Measurements from ENCODE around the gene DIP2B.

DNA sequence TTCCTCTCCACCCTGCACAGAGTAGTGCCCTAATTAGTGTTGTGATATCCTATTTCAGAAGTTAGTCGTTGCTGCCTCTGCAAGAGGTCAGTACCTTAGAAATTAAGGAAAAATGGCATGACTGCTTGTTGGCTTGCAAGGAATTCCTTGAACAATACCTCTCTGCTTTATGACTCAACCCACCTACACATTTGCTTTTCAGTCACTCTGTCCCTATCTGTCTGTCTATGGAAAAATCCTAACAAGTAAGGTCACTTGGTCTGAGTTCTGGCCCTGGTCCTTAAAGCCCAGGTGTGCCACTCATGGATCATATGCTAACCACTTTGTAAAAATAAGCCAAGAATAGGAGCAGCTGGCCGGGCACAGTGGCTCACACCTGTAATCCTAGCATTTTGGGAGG lies 142.7 kb downstream of the DIP2B start:
- no peak for TF ChIP-seq POLR2A (IDR thresholded peaks at IDR 0.05)
- TF ChIP-seq, protein P1, sequence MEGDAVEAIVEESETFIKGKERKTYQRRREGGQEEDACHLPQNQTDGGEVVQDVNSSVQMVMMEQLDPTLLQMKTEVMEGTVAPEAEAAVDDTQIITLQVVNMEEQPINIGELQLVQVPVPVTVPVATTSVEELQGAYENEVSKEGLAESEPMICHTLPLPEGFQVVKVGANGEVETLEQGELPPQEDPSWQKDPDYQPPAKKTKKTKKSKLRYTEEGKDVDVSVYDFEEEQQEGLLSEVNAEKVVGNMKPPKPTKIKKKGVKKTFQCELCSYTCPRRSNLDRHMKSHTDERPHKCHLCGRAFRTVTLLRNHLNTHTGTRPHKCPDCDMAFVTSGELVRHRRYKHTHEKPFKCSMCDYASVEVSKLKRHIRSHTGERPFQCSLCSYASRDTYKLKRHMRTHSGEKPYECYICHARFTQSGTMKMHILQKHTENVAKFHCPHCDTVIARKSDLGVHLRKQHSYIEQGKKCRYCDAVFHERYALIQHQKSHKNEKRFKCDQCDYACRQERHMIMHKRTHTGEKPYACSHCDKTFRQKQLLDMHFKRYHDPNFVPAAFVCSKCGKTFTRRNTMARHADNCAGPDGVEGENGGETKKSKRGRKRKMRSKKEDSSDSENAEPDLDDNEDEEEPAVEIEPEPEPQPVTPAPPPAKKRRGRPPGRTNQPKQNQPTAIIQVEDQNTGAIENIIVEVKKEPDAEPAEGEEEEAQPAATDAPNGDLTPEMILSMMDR (IDR thresholded peaks at IDR 0.05): no peak
